MM.1S (cell line): ENCODE data around the gene MAJIN.

Source experiments
- EZH2 ChIP-seq: fragments of 300-600 bp; sonication (generic); optimal IDR thresholded peaks from 2 replicates; pipeline ENCODE3; 2017; ENCODE audit warnings: low read depth, mild to moderate bottlenecking, antibody characterized with exemption, low read length, mixed read lengths
- EZH2phosphoT487 ChIP-seq: fragments of 300-600 bp; sonication (generic); IDR thresholded peaks from 2 replicates; pipeline ENCODE4 v1.6.1; 2018; ENCODE audit warnings: antibody characterized with exemption, low read length
- TF ChIP-seq, protein P1 (sequence below): fragments of 300-600 bp; sonication (generic); IDR thresholded peaks from 2 replicates; pipeline ENCODE4 v1.5.1; 2016; ENCODE audit warnings: antibody characterized with exemption, low read length, mixed read lengths

DNA sequence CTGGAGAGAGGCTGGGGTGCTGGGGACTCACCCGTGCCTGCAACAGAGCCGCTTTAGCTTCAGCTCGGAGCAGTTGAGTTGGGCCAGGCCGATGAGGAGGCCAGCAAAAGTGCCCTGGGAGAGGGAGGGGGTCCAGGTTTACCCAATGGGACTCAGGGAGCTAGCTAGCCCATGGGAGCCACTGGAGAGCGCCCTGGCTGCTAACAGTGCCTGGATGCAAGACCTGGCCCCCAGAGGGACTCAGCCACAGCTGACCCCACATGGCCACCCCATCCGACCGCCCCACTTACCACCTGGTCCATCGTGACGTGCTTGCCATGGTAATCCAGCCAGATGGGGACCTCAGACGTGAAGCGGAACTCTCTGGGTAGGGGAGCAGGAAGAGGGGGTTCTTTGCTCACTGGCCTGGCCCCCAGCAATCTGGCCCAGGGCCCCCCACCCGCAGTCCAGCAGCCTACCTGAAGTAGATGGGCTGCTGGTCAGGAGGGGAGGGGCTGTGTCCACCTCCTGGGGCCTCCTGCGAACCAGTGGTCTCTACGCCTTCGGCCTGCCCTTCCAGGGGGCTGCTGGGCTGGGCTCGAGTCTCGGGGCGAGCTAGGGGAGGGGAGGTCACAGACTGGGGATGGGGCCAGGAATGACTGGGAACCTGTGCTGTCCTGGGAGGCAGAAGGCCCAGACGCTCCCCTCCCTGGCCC lies 74.4 kb downstream of the MAJIN start:
- TF ChIP-seq, protein P1, sequence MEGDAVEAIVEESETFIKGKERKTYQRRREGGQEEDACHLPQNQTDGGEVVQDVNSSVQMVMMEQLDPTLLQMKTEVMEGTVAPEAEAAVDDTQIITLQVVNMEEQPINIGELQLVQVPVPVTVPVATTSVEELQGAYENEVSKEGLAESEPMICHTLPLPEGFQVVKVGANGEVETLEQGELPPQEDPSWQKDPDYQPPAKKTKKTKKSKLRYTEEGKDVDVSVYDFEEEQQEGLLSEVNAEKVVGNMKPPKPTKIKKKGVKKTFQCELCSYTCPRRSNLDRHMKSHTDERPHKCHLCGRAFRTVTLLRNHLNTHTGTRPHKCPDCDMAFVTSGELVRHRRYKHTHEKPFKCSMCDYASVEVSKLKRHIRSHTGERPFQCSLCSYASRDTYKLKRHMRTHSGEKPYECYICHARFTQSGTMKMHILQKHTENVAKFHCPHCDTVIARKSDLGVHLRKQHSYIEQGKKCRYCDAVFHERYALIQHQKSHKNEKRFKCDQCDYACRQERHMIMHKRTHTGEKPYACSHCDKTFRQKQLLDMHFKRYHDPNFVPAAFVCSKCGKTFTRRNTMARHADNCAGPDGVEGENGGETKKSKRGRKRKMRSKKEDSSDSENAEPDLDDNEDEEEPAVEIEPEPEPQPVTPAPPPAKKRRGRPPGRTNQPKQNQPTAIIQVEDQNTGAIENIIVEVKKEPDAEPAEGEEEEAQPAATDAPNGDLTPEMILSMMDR: no peak
- TF ChIP-seq EZH2 (no peak), EZH2phosphoT487 (no peak)
